GM10248 (cell line): Measurements from ENCODE around the gene EEF1AKMT1.

Experiments
- CTCF ChIA-PET: fragments of 300-600 bp; sonication (Branson Sonifier 250); formaldehyde crosslinking; extraction: SDS; loops from one replicate; lab custom pipeline; 2021; ENCODE audit warnings: antibody characterized with exemption; lab: Yijun Ruan, JAX
- POLR2A ChIA-PET: fragments of 350-650 bp; sonication (Branson Sonifier 250); formaldehyde crosslinking; extraction: SDS; loops from one replicate; lab custom pipeline; 2020; ENCODE audit warnings: antibody characterized with exemption; lab: Yijun Ruan, JAX
- DNase-seq: peaks from one replicate; pipeline ENCODE4 v3.0.0; 2012; ENCODE audit errors: extremely low spot score
- TF ChIP-seq, protein P1 (sequence below): IDR thresholded peaks from 2 replicates; pipeline ENCODE4 v1.5.1; 2012; ENCODE audit warnings: mild to moderate bottlenecking, low read depth; ENCODE audit errors: extremely low read depth, missing control alignments, control extremely low read depth

The EEF1AKMT1 gene

GRCh38 chr13:20717581-20718542 is 55.9 kb downstream of the EEF1AKMT1 start:
- no peak for DNase-seq
- ChIA-PET CTCF (no interaction called here), POLR2A (no interaction called here)
- TF ChIP-seq, protein P1, sequence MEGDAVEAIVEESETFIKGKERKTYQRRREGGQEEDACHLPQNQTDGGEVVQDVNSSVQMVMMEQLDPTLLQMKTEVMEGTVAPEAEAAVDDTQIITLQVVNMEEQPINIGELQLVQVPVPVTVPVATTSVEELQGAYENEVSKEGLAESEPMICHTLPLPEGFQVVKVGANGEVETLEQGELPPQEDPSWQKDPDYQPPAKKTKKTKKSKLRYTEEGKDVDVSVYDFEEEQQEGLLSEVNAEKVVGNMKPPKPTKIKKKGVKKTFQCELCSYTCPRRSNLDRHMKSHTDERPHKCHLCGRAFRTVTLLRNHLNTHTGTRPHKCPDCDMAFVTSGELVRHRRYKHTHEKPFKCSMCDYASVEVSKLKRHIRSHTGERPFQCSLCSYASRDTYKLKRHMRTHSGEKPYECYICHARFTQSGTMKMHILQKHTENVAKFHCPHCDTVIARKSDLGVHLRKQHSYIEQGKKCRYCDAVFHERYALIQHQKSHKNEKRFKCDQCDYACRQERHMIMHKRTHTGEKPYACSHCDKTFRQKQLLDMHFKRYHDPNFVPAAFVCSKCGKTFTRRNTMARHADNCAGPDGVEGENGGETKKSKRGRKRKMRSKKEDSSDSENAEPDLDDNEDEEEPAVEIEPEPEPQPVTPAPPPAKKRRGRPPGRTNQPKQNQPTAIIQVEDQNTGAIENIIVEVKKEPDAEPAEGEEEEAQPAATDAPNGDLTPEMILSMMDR: no peak

DNA sequence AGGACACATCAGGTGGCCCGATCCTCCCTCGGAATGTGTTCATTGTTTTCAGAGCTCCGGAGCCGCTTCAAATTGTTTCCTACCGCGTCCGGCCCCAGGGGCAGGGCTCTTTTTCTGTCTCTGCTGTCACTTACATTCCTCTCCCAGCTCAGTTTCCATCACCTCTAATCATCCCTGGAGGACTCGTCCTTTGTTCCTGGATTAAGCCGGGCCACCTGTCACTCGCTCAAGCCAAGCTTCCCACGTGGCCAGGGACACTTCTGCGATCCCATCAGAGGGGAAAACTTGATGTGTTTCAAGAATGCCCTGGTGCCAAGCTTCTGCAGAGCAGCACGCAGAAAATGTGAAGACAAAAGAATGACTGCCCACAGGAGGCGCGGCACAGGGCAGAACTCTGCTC is 56.8 kb downstream of the EEF1AKMT1 start:
- TF ChIP-seq, protein P1: no peak
- ChIA-PET CTCF (interaction anchor here (0.9 kb wide), 1 partner anchor 208 kb away, joined by 3 read pairs; no protein-coding TSS in a partner anchor), POLR2A (no interaction called here)
- DNase-seq: no peak

DNA sequence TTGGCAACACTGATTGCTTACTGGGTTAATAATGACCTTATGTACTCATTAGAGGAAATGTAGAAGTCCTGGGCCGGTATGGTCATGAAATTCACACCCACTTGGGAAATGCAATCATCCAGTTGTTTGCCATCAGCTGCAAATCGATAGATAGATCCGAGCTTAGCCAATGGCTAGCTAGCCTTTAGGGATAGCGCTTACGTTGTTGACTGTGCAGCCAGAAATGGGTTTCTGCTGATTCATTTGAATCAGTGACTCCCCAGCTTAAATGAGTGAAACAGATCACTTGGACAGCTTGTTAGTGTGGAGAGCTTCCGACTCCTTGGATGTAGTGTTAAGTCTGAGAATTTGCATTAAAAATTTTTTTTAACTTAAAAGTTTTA is 58.4 kb downstream of the EEF1AKMT1 start:
- TF ChIP-seq, protein P1: no peak
- ChIA-PET POLR2A (no interaction called here), CTCF (interaction anchor here (0.8 to 5.4 kb wide), 9 partner anchors 10 to 220 kb away, joined by 3 to 34 read pairs (median 4); partner anchors contain the start of gene IL17D)
- no peak for DNase-seq

- TF ChIP-seq, protein P1: no peak
- CTCF ChIA-PET: interaction anchor here (0.7 to 5.4 kb wide), 12 partner anchors 10 to 221 kb away, joined by 3 to 34 read pairs (median 4); partner anchors contain the start of gene IL17D
- POLR2A ChIA-PET: no interaction called here
- no peak for DNase-seq
These were observed 59.0 kb downstream of the EEF1AKMT1 start for GRCh38 chr13:20714563-20715329.

DNA sequence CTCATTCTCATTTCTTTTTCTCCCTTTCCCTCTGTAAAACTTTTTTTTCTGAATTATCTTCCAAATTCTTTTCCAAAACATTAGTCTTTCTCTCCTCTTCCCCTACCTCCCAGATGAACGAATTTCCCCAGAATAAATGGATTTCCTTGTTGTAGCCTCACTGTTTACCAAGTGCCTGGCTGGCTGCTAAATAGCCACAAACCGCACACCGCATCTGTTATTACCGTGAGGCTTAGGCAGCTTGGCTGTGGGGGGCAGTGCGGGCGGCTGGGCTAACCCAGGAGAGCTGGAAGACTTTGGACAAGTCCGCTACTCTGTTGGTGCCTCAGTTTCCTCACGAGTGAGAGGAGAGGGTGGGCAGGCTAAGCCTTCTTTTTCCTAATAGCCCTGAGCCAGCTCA is 59.6 kb downstream of the EEF1AKMT1 start:
- ChIA-PET POLR2A (no interaction called here), CTCF (interaction anchor here (0.7 to 5.4 kb wide), 11 partner anchors 9 to 221 kb away, joined by 3 to 34 read pairs (median 4); partner anchors contain the start of gene IL17D)
- TF ChIP-seq, protein P1: no peak
- DNase-seq: no peak

- TF ChIP-seq, protein P1: no peak
- POLR2A ChIA-PET: no interaction called here
- CTCF ChIA-PET: interaction anchor here (0.7 to 5.4 kb wide), 10 partner anchors 9 to 221 kb away, joined by 3 to 34 read pairs (median 4); partner anchors contain the start of gene IL17D
- no peak for DNase-seq
These were observed 60.0 kb downstream of the EEF1AKMT1 start for GRCh38 chr13:20713751-20714150.
